HepG2 (cell line): ENCODE measurements around the gene GPS1. TPM values are rescaled to one million over a fixed set of nuclear protein-coding genes. Genes with fewer than 3 reads are reported as not detected.

Experiments
- CHCHD3 ChIP-seq: sonication (generic); formaldehyde crosslinking; IDR thresholded peaks from 2 replicates; pipeline ENCODE4 v1.8.0; 2022; ENCODE audit warnings: mild to moderate bottlenecking, missing genetic modification reagents, moderate library complexity
- CHD4 ChIP-seq: fragments of 200-600 bp; sonication (generic); IDR thresholded peaks from 2 replicates; pipeline ENCODE4 v1.7.0; 2017; ENCODE audit warnings: mild to moderate bottlenecking, low read length, borderline replicate concordance
- E2F5 ChIP-seq: sonication (generic); formaldehyde crosslinking; conservative IDR thresholded peaks from 2 replicates; pipeline ENCODE4 v1.4.0; 2020; ENCODE audit warnings: missing genetic modification reagents
- EEA1 ChIP-seq: sonication (generic); formaldehyde crosslinking; IDR thresholded peaks from 2 replicates; pipeline ENCODE4 v1.5.1; 2020; ENCODE audit warnings: mild to moderate bottlenecking, missing genetic modification reagents, borderline replicate concordance
- KMT2B ChIP-seq: IDR thresholded peaks from 2 replicates; pipeline ENCODE4 v1.6.1; 2016; ENCODE audit warnings: missing genetic modification reagents, missing compliant biosample characterization
- MXD4 ChIP-seq: IDR thresholded peaks from 2 replicates; pipeline ENCODE4 v1.6.1; 2016; ENCODE audit warnings: mild to moderate bottlenecking, missing biosample characterization, missing genetic modification reagents
- ZFP36L2 ChIP-seq: sonication (generic); formaldehyde crosslinking; IDR thresholded peaks from 2 replicates; pipeline ENCODE4 v1.4.0; 2020; ENCODE audit warnings: missing genetic modification reagents
- ZNF207 ChIP-seq: fragments of 450-650 bp; IDR thresholded peaks from 2 replicates; pipeline ENCODE4 v1.6.1; 2016; ENCODE audit warnings: antibody characterized with exemption, borderline replicate concordance
- ZNF224 ChIP-seq: sonication (generic); formaldehyde crosslinking; IDR thresholded peaks from 2 replicates; pipeline ENCODE4 v1.5.0; 2020; ENCODE audit warnings: mild to moderate bottlenecking, missing genetic modification reagents
- ZNF335 ChIP-seq: sonication (generic); formaldehyde crosslinking; IDR thresholded peaks from 2 replicates; pipeline ENCODE4 v1.4.0; 2020; ENCODE audit warnings: missing genetic modification reagents
- ZNF564 ChIP-seq: sonication (generic); formaldehyde crosslinking; IDR thresholded peaks from 2 replicates; pipeline ENCODE4 v1.8.1; 2023; ENCODE audit warnings: mild to moderate bottlenecking, missing genetic modification reagents
- ZNF746 ChIP-seq: sonication (generic); formaldehyde crosslinking; IDR thresholded peaks from 2 replicates; pipeline ENCODE4 v1.8.0; 2022; ENCODE audit warnings: mild to moderate bottlenecking, missing genetic modification reagents
- ZNF850 ChIP-seq: sonication (generic); formaldehyde crosslinking; conservative IDR thresholded peaks from 2 replicates; pipeline ENCODE4 v1.9.0; 2021; ENCODE audit warnings: mild to moderate bottlenecking, missing genetic modification reagents
- polyA plus RNA-seq, 8 experiments: library from polyadenylated mRNA; depleted of rRNA in 3 of 8; stranded (reverse) in 7 of 8; unstranded in 1 of 8; fragments of >200 nt; fragmentation: Illumina TruSeq in 4 of 8; extraction: Trizol in 4 of 8; gene quantifications; 2 replicates each; pipeline versions ENCODE4 v1.2.1 to v1.2.3, GENCODE V29; 2011 to 2016; ENCODE audit warnings: low read depth in 4 of 8, missing spikeins in 1 of 8, mixed read lengths in 1 of 8; ENCODE audit not compliant: insufficient read depth in 1 of 8
- total RNA-seq, 5 experiments: library from RNA; depleted of rRNA; stranded (reverse); fragments of >200 nt; fragmentation: Illumina TruSeq; extraction: Trizol; gene quantifications; 2 replicates each; pipeline ENCODE4 v1.2.3, GENCODE V29; 2016; ENCODE audit warnings: low read depth in 1 of 5
- TF ChIP-seq, protein P1 (sequence below): sonication (generic); formaldehyde crosslinking; IDR thresholded peaks from 2 replicates; pipeline ENCODE4 v1.5.1; 2020; ENCODE audit warnings: mild to moderate bottlenecking, missing genetic modification reagents, moderate library complexity
- TF ChIP-seq, protein P2 (sequence below): sonication (generic); formaldehyde crosslinking; conservative IDR thresholded peaks from 2 replicates; pipeline ENCODE4 v1.8.0; 2022; ENCODE audit warnings: missing genetic modification reagents
- TF ChIP-seq, protein P3 (sequence below): sonication (generic); formaldehyde crosslinking; IDR thresholded peaks from 2 replicates; pipeline ENCODE4 v1.4.0; 2020; ENCODE audit warnings: missing genetic modification reagents, borderline replicate concordance

Gene GPS1
- total and polyA plus RNA-seq, 2 of the 13 experiments (the other 11 are each of a cell fraction or from before 2014, with no cell fraction given) = 124 to 128 TPM

- TF ChIP-seq ZNF746 (CRISPR knock-in tag) (peak; percentile 87), E2F5 (no peak), ZNF207 (no peak), EEA1 (CRISPR knock-in tag) (no peak; the same call in 1 of the 2 replicates), KMT2B (CRISPR knock-in tag) (peak; percentile 70), CHCHD3 (CRISPR knock-in tag) (peak; percentile 85; the same call in 1 of the 2 replicates), ZNF564 (CRISPR knock-in tag) (peak; percentile 71; the same call in 1 of the 2 replicates), ZNF850 (CRISPR knock-in tag) (no peak), MXD4 (peak; percentile 59), ZNF335 (CRISPR knock-in tag) (peak; percentile 19; the same call in 1 of the 2 replicates), ZFP36L2 (no peak), CHD4 (peak; percentile 94; the same call in 1 of the 2 replicates), ZNF224 (no peak)
- TF ChIP-seq, protein P1, sequence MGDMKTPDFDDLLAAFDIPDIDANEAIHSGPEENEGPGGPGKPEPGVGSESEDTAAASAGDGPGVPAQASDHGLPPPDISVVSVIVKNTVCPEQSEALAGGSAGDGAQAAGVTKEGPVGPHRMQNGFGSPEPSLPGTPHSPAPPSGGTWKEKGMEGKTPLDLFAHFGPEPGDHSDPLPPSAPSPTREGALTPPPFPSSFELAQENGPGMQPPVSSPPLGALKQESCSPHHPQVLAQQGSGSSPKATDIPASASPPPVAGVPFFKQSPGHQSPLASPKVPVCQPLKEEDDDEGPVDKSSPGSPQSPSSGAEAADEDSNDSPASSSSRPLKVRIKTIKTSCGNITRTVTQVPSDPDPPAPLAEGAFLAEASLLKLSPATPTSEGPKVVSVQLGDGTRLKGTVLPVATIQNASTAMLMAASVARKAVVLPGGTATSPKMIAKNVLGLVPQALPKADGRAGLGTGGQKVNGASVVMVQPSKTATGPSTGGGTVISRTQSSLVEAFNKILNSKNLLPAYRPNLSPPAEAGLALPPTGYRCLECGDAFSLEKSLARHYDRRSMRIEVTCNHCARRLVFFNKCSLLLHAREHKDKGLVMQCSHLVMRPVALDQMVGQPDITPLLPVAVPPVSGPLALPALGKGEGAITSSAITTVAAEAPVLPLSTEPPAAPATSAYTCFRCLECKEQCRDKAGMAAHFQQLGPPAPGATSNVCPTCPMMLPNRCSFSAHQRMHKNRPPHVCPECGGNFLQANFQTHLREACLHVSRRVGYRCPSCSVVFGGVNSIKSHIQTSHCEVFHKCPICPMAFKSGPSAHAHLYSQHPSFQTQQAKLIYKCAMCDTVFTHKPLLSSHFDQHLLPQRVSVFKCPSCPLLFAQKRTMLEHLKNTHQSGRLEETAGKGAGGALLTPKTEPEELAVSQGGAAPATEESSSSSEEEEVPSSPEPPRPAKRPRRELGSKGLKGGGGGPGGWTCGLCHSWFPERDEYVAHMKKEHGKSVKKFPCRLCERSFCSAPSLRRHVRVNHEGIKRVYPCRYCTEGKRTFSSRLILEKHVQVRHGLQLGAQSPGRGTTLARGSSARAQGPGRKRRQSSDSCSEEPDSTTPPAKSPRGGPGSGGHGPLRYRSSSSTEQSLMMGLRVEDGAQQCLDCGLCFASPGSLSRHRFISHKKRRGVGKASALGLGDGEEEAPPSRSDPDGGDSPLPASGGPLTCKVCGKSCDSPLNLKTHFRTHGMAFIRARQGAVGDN (CRISPR knock-in tag) = peak; percentile 96
- TF ChIP-seq, protein P2, sequence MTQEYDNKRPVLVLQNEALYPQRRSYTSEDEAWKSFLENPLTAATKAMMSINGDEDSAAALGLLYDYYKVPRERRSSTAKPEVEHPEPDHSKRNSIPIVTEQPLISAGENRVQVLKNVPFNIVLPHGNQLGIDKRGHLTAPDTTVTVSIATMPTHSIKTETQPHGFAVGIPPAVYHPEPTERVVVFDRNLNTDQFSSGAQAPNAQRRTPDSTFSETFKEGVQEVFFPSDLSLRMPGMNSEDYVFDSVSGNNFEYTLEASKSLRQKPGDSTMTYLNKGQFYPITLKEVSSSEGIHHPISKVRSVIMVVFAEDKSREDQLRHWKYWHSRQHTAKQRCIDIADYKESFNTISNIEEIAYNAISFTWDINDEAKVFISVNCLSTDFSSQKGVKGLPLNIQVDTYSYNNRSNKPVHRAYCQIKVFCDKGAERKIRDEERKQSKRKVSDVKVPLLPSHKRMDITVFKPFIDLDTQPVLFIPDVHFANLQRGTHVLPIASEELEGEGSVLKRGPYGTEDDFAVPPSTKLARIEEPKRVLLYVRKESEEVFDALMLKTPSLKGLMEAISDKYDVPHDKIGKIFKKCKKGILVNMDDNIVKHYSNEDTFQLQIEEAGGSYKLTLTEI (CRISPR knock-in tag) = no peak
- TF ChIP-seq, protein P3, sequence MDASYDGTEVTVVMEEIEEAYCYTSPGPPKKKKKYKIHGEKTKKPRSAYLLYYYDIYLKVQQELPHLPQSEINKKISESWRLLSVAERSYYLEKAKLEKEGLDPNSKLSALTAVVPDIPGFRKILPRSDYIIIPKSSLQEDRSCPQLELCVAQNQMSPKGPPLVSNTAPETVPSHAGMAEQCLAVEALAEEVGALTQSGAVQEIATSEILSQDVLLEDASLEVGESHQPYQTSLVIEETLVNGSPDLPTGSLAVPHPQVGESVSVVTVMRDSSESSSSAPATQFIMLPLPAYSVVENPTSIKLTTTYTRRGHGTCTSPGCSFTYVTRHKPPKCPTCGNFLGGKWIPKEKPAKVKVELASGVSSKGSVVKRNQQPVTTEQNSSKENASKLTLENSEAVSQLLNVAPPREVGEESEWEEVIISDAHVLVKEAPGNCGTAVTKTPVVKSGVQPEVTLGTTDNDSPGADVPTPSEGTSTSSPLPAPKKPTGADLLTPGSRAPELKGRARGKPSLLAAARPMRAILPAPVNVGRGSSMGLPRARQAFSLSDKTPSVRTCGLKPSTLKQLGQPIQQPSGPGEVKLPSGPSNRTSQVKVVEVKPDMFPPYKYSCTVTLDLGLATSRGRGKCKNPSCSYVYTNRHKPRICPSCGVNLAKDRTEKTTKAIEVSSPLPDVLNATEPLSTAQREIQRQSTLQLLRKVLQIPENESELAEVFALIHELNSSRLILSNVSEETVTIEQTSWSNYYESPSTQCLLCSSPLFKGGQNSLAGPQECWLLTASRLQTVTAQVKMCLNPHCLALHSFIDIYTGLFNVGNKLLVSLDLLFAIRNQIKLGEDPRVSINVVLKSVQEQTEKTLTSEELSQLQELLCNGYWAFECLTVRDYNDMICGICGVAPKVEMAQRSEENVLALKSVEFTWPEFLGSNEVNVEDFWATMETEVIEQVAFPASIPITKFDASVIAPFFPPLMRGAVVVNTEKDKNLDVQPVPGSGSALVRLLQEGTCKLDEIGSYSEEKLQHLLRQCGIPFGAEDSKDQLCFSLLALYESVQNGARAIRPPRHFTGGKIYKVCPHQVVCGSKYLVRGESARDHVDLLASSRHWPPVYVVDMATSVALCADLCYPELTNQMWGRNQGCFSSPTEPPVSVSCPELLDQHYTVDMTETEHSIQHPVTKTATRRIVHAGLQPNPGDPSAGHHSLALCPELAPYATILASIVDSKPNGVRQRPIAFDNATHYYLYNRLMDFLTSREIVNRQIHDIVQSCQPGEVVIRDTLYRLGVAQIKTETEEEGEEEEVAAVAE (CRISPR knock-in tag) = peak; percentile 71; the same call in 1 of the 2 replicates
These were observed 50.3 kb downstream of the GPS1 start (continued) for GRCh38 chr17:82101767-82102679.
